Measurements from ENCODE around the gene CDC42BPA. TPM values are rescaled to one million over a fixed set of nuclear protein-coding genes. Genes with fewer than 3 reads are reported as not detected.

The CDC42BPA gene
- total RNA-seq, 4 donors from 2014 or later = 16.8 to 26.9 (median 22.5) TPM

DNA sequence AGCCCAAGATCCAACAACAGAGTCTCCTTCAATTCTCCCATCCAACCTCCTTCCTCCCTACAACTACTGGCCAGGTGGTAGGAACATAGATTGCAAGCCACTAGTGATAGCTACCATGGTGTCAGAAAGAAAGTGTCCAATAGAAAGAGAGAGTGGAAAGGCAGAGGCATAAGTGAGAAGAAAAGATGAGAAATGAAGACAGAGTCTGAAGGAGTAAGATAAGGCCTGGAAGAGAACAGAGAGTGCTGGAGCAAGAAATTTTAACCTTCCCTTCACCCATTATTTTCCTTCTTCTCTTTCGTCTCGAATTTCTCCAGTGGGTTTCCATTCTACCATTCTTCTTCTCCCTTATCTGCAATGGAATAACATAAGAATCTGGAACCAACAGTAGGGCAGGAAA lies 57.9 kb downstream of the CDC42BPA start:
- TF ChIP-seq POLR2A (IDR thresholded peaks at IDR 0.05) = no peak
- TF ChIP-seq, protein P1, sequence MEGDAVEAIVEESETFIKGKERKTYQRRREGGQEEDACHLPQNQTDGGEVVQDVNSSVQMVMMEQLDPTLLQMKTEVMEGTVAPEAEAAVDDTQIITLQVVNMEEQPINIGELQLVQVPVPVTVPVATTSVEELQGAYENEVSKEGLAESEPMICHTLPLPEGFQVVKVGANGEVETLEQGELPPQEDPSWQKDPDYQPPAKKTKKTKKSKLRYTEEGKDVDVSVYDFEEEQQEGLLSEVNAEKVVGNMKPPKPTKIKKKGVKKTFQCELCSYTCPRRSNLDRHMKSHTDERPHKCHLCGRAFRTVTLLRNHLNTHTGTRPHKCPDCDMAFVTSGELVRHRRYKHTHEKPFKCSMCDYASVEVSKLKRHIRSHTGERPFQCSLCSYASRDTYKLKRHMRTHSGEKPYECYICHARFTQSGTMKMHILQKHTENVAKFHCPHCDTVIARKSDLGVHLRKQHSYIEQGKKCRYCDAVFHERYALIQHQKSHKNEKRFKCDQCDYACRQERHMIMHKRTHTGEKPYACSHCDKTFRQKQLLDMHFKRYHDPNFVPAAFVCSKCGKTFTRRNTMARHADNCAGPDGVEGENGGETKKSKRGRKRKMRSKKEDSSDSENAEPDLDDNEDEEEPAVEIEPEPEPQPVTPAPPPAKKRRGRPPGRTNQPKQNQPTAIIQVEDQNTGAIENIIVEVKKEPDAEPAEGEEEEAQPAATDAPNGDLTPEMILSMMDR (IDR thresholded peaks at IDR 0.05) = no peak
- DNase-seq (ENCODE audit: low spot score in 2 of 2) = no peak
- H3K4me3 ChIP-seq (ENCODE audit: low read depth, poor library complexity, severe bottlenecking) = no peak overlapping the region
- WGBS, 2 donors = 93 to 98% methylated on average over 2 of the region's 2 CpGs
- intact Hi-C loops (cut with DNase I; ENCODE audit: low total_unique reads) = no loop called here

- DNase-seq (ENCODE audit: low spot score in 2 of 2) = no peak
- H3K4me3 ChIP-seq (ENCODE audit: low read depth, poor library complexity, severe bottlenecking) = no peak overlapping the region
- TF ChIP-seq, protein P1 (IDR thresholded peaks at IDR 0.05) = no peak
- no peak for TF ChIP-seq POLR2A (IDR thresholded peaks at IDR 0.05)
- intact Hi-C loops (cut with DNase I; ENCODE audit: low total_unique reads) = no loop called here
- 87 to 95% methylated on average over 7 of the region's 7 CpGs for WGBS, 2 donors
Measured at GRCh38 chr1:227257964-227258363, 60.3 kb downstream of the CDC42BPA start.

DNA sequence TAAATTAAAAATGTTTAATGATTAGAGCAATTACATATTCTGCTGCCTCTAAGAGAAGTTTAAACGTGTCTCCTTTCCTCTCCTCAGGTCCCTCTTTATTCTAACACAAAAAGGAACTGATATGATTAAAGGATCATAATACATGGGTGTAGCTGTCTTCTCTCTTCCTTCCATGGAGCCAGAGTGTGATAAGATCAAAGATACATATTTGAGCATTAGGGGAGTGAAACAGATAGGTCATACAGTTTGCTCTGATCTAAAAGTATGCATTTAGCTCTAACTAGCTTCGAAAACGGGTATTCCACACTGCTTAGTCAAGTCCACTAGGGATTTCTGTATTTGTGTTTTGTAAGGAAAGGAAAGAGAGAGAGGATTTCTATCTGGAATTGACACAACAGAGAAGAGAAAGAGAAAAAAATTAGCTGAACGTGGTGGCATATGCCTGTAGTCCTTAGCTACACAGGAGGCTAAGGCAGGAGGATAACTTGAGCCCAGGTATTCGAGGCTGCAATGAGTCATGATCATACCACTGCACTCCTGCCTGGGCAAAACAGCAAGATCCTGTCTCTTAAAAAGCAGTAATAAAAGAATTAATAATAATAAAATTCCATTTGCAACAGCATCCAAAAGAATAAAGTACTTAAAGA lies 63.1 kb downstream of the CDC42BPA start:
- 62 to 65% methylated on average over 5 of the region's 5 CpGs for WGBS, 2 donors

GRCh38 chr1:227253065-227253464 lies 65.2 kb downstream of the CDC42BPA start:
- intact Hi-C loops (cut with DNase I; ENCODE audit: low total_unique reads) = no loop called here
- no peak overlapping the region for H3K4me3 ChIP-seq (ENCODE audit: low read depth, poor library complexity, severe bottlenecking)
- TF ChIP-seq, protein P1 (IDR thresholded peaks at IDR 0.05) = no peak
- no peak for TF ChIP-seq POLR2A (IDR thresholded peaks at IDR 0.05)
- no peak for DNase-seq (ENCODE audit: low spot score in 2 of 2)
- WGBS, 2 donors = 91 to 98% methylated on average over 13 of the region's 13 CpGs

More for the DNA sequence above, 63.1 kb downstream of the CDC42BPA start:
- no peak for DNase-seq (ENCODE audit: low spot score in 2 of 2)
- TF ChIP-seq, protein P1 (IDR thresholded peaks at IDR 0.05) = no peak
- no peak for TF ChIP-seq POLR2A (IDR thresholded peaks at IDR 0.05)
- H3K4me3 ChIP-seq (ENCODE audit: low read depth, poor library complexity, severe bottlenecking) = no peak overlapping the region
- intact Hi-C loops (cut with DNase I; ENCODE audit: low total_unique reads) = no loop called here

DNA sequence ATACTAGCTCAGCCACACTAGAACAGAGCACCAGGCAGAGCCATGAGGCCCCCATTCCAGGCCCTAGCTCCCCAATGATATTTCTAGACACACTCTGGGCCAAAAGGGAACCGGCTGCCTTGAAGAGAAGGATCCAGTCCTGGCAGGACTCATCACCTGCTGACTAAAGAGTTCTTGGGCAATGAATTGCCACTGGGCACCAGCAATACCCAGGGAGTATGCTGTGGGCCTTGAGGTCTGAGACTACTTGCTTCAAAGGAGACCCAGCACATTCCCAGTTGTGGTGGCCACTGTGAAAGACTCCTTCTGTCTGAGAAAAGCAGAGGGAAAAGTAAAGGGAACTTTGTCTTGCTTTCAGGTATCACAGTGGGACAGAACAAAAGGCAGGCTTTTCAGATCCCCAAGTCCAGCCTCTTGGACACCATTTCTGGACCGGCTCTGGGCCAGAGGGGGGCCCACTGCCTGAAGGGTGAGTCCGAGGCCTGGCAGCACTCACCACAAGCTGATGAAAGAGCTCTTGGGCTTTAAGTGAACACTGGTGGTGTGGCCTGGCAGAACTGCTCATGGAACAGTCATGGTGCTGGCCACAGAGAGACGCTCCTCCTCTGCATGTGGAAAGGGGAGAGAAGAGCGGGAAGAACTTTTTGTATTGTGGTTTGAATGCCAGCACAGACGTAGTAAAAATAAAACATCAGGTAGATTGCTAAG lies 72.5 kb downstream of the CDC42BPA start:
- TF ChIP-seq, protein P1 (IDR thresholded peaks at IDR 0.05) = no peak
- TF ChIP-seq POLR2A (IDR thresholded peaks at IDR 0.05) = no peak
- DNase-seq (ENCODE audit: low spot score in 2 of 2) = no peak
- 85 to 89% methylated on average over 5 to 6 of the region's 6 CpGs for WGBS, 2 donors
- intact Hi-C loops (cut with DNase I; ENCODE audit: low total_unique reads) = no loop called here
- H3K4me3 ChIP-seq (ENCODE audit: low read depth, poor library complexity, severe bottlenecking) = no peak overlapping the region

Measured in lower leg skin (tissue), 4 donors.